Fibroblast of peridontal ligament (primary cell): ENCODE measurements around the gene IGFBP5.

ENCODE experiments used
- DNase-seq: peaks from one replicate; pipeline ENCODE4 v3.0.0-alpha.2; 2010; ENCODE audit errors: extremely low read depth

IGFBP5 gene

GRCh38 chr2:216713691-216714336 is 18.5 kb upstream of the IGFBP5 start:
- peak; percentile 94 for DNase-seq

GRCh38 chr2:216711348-216711747 is 16.0 kb upstream of the IGFBP5 start:
- DNase-seq = no peak

DNA sequence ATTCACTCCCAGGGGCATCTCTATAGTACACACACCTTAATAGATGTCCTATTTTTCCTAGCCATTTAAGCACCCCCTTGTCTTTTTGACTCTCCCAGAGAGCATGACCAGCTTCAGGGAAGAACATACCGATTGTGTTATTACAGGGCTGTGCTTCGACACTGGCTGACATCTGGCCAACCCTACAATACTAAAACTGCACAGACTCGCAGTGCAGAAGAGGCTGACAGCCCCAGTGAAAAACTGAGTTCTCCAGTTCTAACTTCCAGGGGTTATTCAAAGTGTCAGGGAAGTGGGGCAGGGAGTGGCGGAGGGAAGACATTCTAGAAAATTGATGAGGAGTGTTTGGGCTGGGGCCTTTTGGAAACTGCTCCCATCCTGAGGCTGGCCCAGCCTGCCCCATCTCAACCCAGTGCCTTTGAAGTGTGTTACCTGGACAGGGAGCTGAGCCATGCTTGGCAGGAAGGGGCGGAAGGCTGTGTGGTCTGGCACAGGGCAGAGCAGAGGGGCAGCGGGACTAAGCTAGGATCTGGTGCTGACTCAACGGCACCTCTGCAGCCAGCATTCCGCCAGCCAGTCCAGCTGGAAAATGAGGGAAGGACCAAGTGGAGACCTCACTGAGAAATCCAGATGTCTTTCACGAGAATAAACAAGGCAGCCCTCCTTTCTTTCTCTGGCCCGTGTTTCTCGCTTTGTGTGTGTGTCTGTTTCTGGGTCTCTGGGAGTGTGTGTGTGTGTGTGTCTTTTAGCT is 15.4 kb upstream of the IGFBP5 start:
- DNase-seq = no peak

DNA sequence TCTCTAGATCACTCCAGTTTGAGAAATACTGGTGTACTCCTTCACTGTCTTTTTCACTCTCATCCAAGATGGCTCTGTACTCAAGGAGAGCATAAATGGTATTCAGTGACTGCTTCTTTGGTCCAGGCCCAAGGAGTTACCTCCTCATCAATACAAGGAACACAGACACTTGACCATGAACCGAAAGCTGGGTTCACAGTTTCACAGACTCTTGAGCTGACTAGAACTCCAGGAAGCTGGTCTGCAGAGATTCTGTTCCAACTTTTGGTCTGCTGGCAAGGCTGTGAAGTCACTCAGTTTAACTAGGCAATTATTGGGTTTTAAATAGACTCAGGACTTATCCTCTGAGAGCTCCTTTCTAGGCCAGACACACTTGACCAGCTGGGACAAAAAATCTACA is 7.4 kb upstream of the IGFBP5 start:
- DNase-seq = no peak

DNA sequence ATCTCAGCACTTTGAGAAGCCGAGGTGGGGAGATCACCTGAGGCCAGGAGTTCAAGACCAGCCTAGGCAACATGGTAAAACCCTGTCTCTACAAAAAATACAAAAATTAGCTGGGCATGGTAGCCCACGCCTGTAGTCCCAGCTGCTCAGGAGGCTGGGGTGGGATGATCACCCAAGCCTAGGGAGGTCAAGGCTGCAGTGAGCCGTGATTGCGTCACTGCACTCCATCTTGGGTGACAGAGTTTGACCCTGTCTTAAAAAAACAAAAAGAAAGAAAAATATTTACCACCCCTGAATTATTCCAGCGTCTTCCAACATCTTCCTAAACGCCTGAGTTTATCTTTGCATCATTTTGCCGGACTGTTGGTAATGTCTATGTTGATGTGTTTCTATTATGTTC is 6.2 kb upstream of the IGFBP5 start:
- no peak for DNase-seq

DNA sequence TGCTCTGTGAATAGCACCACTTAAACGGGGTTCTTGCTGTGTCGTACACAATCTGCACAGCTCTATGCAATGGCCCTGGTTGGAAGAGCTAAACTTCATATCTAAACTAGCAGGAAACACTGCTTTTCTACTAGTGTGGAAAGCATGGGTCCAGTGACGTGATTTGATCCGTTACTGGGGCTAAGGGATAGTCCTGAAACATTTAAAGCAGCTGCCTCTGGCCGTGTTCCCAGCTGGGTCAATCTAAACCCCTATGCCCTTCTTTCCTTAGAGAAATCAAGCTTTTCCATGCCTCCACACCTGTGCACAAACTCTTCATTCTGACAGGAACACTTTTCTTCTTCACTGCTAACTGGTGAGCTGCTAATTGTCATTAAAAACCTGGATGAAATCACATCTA is 5.4 kb upstream of the IGFBP5 start:
- DNase-seq = peak; percentile 27

DNA sequence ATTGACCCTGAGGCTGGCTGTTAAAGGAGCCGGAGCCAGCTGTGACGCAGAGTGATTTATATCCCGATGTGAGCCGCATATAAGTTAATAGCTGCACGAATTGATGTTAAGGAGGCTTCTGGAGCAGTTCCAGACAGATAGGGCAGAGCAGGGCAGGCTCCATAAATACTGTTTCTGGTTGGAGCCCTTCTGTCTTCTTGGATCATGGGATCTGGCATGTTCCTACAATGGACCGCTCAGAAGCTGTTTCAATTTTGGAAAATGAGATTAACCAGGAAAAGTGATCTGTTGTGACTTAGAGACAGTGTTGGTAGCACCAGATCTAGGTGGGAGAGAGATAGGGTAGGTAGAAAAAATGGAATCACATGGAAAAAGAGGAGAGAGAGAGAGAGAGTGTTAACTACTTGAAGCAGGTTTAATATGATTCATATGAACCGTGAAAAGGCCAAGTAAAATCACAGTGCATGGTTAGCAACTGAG is 4.8 kb upstream of the IGFBP5 start:
- peak; percentile 15 for DNase-seq

- peak; percentile 79 for DNase-seq
Measured at GRCh38 chr2:216698895-216699294, 3.5 kb upstream of the IGFBP5 start.

GRCh38 chr2:216698293-216698692 is 2.9 kb upstream of the IGFBP5 start:
- DNase-seq = no peak

GRCh38 chr2:216696751-216697560 is 1.6 kb upstream of the IGFBP5 start:
- peak; percentile 72 for DNase-seq

- no peak for DNase-seq
Measured at GRCh38 chr2:216696321-216696720, 972 bp upstream of the IGFBP5 start.

DNA sequence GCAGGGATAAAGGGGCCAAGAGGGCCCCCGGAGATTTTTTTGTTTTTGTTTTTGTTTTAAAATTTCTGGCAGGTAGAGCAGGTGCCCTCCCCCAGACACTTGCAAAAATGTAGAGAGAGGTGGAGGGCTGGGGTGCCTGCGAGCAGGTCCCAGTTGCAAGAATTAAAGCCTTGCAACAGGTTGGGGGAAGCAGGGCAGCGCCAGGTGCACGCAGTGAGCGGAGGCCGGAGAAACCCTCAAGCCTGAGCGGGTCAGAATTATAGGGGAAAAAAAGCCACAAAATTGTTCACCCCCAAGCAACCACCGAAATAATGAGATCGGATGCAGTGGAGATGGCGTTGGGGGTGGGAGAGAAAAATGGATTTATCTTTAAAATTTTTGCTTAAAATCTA is 527 bp downstream of the IGFBP5 start:
- DNase-seq = no peak

GRCh38 chr2:216694082-216694825 is 1.1 kb downstream of the IGFBP5 start:
- DNase-seq = peak; percentile 24

DNA sequence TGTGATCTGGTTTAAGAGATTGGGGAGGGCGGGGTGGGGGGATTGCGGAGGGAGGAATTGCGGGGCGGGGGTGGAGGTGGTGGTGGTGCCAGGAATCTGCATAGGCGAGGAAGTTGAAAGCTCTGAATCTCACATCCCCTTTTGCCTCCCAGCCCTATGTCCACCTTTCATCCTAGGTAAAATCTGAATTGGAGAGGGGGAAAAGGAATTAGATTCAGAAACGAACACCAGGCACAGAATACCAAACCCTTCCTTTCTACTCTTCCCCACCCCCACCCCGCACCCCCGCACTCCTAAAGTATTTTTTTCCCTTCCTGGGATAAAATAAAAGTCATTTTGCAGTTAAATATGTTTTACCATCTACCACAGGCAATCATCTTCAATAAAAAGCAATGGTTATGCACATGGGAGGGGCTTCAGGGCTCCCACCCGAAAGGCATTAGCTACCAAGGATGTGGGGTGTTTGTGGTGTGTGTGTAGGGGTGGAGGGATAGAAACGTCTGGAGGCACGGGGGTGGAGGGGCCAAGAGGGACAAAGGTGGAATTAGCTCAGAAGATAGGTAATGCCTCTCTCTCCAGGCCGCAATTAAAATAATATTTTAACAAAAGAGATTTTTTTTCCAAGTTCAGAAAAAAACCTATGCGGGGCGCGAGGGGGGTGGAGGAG is 1.8 kb downstream of the IGFBP5 start:
- no peak for DNase-seq

GRCh38 chr2:216692636-216693413 is 2.5 kb downstream of the IGFBP5 start:
- DNase-seq = peak; percentile 63

GRCh38 chr2:216690853-216691741 is 4.3 kb downstream of the IGFBP5 start:
- DNase-seq = peak; percentile 88

DNA sequence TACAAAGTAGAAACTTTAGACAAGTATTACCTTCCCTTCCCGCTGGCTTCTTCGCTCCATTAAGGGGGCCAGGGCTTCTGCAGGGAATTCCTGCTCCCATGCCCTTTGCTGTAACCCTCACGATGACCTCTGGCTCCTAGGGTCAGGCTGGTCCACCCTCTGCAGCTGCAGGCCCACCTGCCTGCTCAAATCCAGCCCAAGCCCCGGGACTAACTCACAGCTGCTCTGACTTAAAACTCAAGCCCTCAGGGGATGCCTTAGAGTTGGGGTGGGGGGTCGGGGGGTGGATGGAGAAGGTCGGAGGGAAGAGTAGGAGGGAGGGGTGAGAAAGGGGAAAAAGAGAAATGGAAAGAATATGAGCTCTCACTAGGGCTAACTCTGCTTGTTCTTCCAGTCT is 4.9 kb downstream of the IGFBP5 start:
- DNase-seq = no peak

- DNase-seq = no peak
Measured at GRCh38 chr2:216689397-216689796, 6.0 kb downstream of the IGFBP5 start.

DNA sequence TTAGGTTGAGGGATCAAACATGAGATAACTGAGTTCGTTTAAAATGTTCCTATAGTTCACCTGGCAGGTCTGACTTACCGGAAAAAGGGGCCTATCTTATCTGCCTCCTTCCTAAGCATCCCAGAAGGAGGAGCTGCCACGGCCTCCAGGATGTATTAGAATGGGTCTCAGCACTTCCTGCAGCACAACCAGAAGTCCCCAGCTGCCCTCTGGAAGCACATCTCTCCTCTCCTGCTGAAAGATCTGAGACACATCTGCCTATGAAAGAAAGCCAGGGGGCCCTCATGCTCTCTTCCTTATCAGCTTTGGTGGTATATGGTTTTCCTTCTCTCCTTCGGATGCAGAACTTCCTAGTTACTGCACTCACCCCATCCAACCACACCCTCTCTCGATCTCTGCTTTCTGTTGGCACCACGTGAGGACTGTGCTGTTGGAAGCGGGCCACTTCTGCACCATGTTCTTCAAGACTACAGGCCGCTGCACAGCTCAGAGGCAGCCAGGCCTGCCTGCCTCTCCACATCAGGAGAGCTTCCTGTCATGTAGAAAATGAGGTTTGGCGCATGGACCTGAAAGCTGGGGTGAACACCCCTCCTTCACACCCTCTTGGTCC is 6.5 kb downstream of the IGFBP5 start:
- DNase-seq = no peak
